SJCRH30 (cell line): ENCODE results near the gene IL4I1. TPM values are rescaled to one million over a fixed set of nuclear protein-coding genes. Genes with fewer than 3 reads are reported as not detected.

Experiments
- DNase-seq, 2 experiments: peaks; one replicate each; pipeline ENCODE4 v3.0.0-alpha.2; 2015 to 2020
- H3K27ac ChIP-seq: fragments of 250-450 bp; sonication (Bioruptor Pico); 2 replicates; pipeline ENCODE4 v1.5.1; 2020; ENCODE audit warnings: mild to moderate bottlenecking, moderate library complexity
- H3K27me3 ChIP-seq: fragments of 250-450 bp; sonication (Bioruptor Pico); 2 replicates; pipeline ENCODE4 v1.5.1; 2020; ENCODE audit warnings: mild to moderate bottlenecking, moderate library complexity
- H3K36me3 ChIP-seq: fragments of 250-450 bp; sonication (Bioruptor Pico); 2 replicates; pipeline ENCODE4 v1.5.1; 2020; ENCODE audit warnings: mild to moderate bottlenecking, moderate library complexity
- H3K4me1 ChIP-seq: fragments of 250-450 bp; sonication (Bioruptor Pico); 2 replicates; pipeline ENCODE4 v1.5.1; 2020; ENCODE audit warnings: mild to moderate bottlenecking, moderate library complexity
- H3K4me3 ChIP-seq: fragments of 250-450 bp; sonication (Bioruptor Pico); 2 replicates; pipeline ENCODE4 v1.5.1; 2020; ENCODE audit warnings: mild to moderate bottlenecking, moderate library complexity
- H3K9me3 ChIP-seq: fragments of 250-450 bp; sonication (Bioruptor Pico); replicated peaks from 2 replicates; pipeline ENCODE4 v1.5.1; 2020; ENCODE audit warnings: mild to moderate bottlenecking, moderate library complexity
- total RNA-seq: library from RNA; depleted of rRNA; stranded (reverse); fragments of >200 nt; shearing (Covaris generic); gene quantifications from 2 replicates; pipeline ENCODE4 v1.2.3, GENCODE V29; 2014

IL4I1 gene
- total RNA-seq, 1 experiment from 2014 or later: not detected

- no peaks in the 10 kb centered on the region for H3K27me3 ChIP-seq
- no peak overlapping the region for H3K27ac ChIP-seq
- peak; percentile 44 to 47 for DNase-seq
- no peak overlapping the region for H3K4me3 ChIP-seq
- peaks cover 6% of the 10 kb centered on the region; the same call in 1 of the 2 replicates for H3K36me3 ChIP-seq
- H3K9me3 ChIP-seq: no peaks in the 10 kb centered on the region
- H3K4me1 ChIP-seq: no peaks in the 10 kb centered on the region
Measured at GRCh38 chr19:49881672-49882394, 14.9 kb downstream of the IL4I1 start.

GRCh38 chr19:49881186-49881585 lies 15.5 kb downstream of the IL4I1 start:
- Histone ChIP-seq H3K27ac (no peak overlapping the region), H3K36me3 (peaks cover 6% of the 10 kb centered on the region; the same call in 1 of the 2 replicates)
- no peak for DNase-seq

GRCh38 chr19:49880162-49880869 lies 16.4 kb downstream of the IL4I1 start:
- DNase-seq: no peak
- peaks cover 6% of the 10 kb centered on the region; the same call in 1 of the 2 replicates for H3K36me3 ChIP-seq
- H3K9me3 ChIP-seq: no peaks in the 10 kb centered on the region
- no peak overlapping the region for H3K4me3 ChIP-seq
- no peaks in the 10 kb centered on the region for H3K4me1 ChIP-seq
- no peak overlapping the region for H3K27ac ChIP-seq
- H3K27me3 ChIP-seq: no peaks in the 10 kb centered on the region

More at GRCh38 chr19:49881186-49881585, 15.5 kb downstream of the IL4I1 start:
- Histone ChIP-seq H3K27me3 (no peaks in the 10 kb centered on the region), H3K4me1 (no peaks in the 10 kb centered on the region), H3K4me3 (no peak overlapping the region), H3K9me3 (no peaks in the 10 kb centered on the region)

GRCh38 chr19:49879243-49879963 lies 17.3 kb downstream of the IL4I1 start:
- Histone ChIP-seq H3K9me3 (no peaks in the 10 kb centered on the region), H3K4me3 (no peak overlapping the region), H3K36me3 (peaks cover 6% of the 10 kb centered on the region; the same call in 1 of the 2 replicates), H3K4me1 (no peaks in the 10 kb centered on the region), H3K27me3 (no peaks in the 10 kb centered on the region), H3K27ac (no peak overlapping the region)
- DNase-seq: no peak

- no peaks in the 10 kb centered on the region for H3K4me1 ChIP-seq
- H3K27me3 ChIP-seq: no peaks in the 10 kb centered on the region
- peak overlapping the region; percentile 95; the same call in 1 of the 2 replicates for H3K4me3 ChIP-seq
- peaks cover 6% of the 10 kb centered on the region; the same call in 1 of the 2 replicates for H3K36me3 ChIP-seq
- H3K27ac ChIP-seq: no peak overlapping the region
- DNase-seq: no peak
- H3K9me3 ChIP-seq: no peaks in the 10 kb centered on the region
Measured at GRCh38 chr19:49878744-49879070, 18.0 kb downstream of the IL4I1 start.

GRCh38 chr19:49877879-49878743 lies 18.6 kb downstream of the IL4I1 start:
- peak; percentile 98 for DNase-seq
- Histone ChIP-seq H3K9me3 (no peaks in the 10 kb centered on the region), H3K36me3 (peaks cover 6% of the 10 kb centered on the region; the same call in 1 of the 2 replicates), H3K27ac (peak overlapping the region; percentile 98), H3K27me3 (no peaks in the 10 kb centered on the region), H3K4me3 (peak overlapping the region; percentile 95), H3K4me1 (no peaks in the 10 kb centered on the region)

GRCh38 chr19:49877020-49877878 lies 19.4 kb downstream of the IL4I1 start, which contains the start of the genes AKT1S1 and TBC1D17:
TSS of gene AKT1S1 (minus strand) at chr19:49877355. CDS start at chr19:49873295, 4,060 bp downstream.
TSS of gene TBC1D17 (plus strand) at chr19:49877702. CDS start at chr19:49877724, 22 bp downstream.
- peak within 1 kb of the TSS; percentile 98 for H3K27ac ChIP-seq
- no peaks in the 10 kb centered on the region; the same call in 1 of the 2 replicates for H3K36me3 ChIP-seq
- no peaks in the 10 kb centered on the region for H3K4me1 ChIP-seq
- H3K9me3 ChIP-seq: no peaks in the 10 kb centered on the region
- peak within 1 kb of the TSS; percentile 95 for H3K4me3 ChIP-seq
- peak; percentile 99 for DNase-seq
- no peaks in the 10 kb centered on the region for H3K27me3 ChIP-seq

- Histone ChIP-seq H3K4me3 (peak overlapping the region; percentile 95), H3K4me1 (no peaks in the 10 kb centered on the region), H3K36me3 (no peaks in the 10 kb centered on the region; the same call in 1 of the 2 replicates), H3K27me3 (no peaks in the 10 kb centered on the region), H3K27ac (peak overlapping the region; percentile 98), H3K9me3 (no peaks in the 10 kb centered on the region)
- DNase-seq: peak; percentile 98 to 99
Measured at GRCh38 chr19:49876422-49877019, 20.2 kb downstream of the IL4I1 start.

- peak; percentile 69 to 78 for DNase-seq
- Histone ChIP-seq H3K27me3 (no peaks in the 10 kb centered on the region), H3K36me3 (no peaks in the 10 kb centered on the region; the same call in 1 of the 2 replicates), H3K27ac (peak overlapping the region; percentile 98), H3K4me1 (no peaks in the 10 kb centered on the region), H3K4me3 (peak overlapping the region; percentile 95), H3K9me3 (no peaks in the 10 kb centered on the region)
Measured at GRCh38 chr19:49875857-49876421, 20.7 kb downstream of the IL4I1 start.

GRCh38 chr19:49875177-49875576 lies 21.5 kb downstream of the IL4I1 start:
- Histone ChIP-seq H3K4me3 (no peak overlapping the region), H3K4me1 (no peaks in the 10 kb centered on the region), H3K27me3 (no peaks in the 10 kb centered on the region), H3K36me3 (no peaks in the 10 kb centered on the region; the same call in 1 of the 2 replicates), H3K27ac (no peak overlapping the region), H3K9me3 (no peaks in the 10 kb centered on the region)
- DNase-seq: no peak

GRCh38 chr19:49874503-49875157 lies 22.1 kb downstream of the IL4I1 start:
- no peak overlapping the region for H3K4me3 ChIP-seq
- no peaks in the 10 kb centered on the region for H3K9me3 ChIP-seq
- H3K27ac ChIP-seq: no peak overlapping the region
- DNase-seq: no peak
- H3K27me3 ChIP-seq: no peaks in the 10 kb centered on the region
- no peaks in the 10 kb centered on the region for H3K36me3 ChIP-seq
- no peaks in the 10 kb centered on the region for H3K4me1 ChIP-seq

- H3K9me3 ChIP-seq: no peaks in the 10 kb centered on the region
Measured at GRCh38 chr19:49873834-49874233, 22.9 kb downstream of the IL4I1 start.

More at GRCh38 chr19:49873834-49874233, 22.9 kb downstream of the IL4I1 start:
- Histone ChIP-seq H3K4me3 (no peak overlapping the region), H3K36me3 (no peaks in the 10 kb centered on the region), H3K27ac (no peak overlapping the region), H3K4me1 (no peaks in the 10 kb centered on the region), H3K27me3 (no peaks in the 10 kb centered on the region)
- no peak for DNase-seq
